ENCODE data around the gene MLXIPL.

The MLXIPL gene

DNA sequence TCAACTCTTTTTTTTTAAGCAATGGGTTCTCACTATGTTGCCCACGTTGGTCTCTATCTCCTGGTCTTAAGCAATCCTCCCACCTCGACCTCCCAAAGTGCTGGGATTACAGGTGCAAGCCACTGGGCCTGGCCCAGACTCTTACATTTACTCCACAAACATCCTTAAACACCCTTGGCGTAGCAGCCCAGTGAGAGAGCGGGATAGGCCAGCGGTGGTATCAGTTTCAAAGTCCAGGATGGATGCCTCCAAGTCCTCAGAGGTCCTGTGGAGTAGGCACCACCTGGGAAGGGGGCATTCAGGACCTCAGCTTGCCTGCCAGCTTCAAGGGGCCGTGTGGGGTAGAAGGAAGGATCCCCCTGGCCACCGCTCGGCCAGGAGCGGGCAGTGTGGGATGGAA lies 25.3 kb upstream of the MLXIPL start:
- Mint-ChIP-seq H3K4me3 (peak overlapping the region; percentile 47), H3K36me3 (no peaks in the 10 kb centered on the region), H3K27ac (no peak overlapping the region), H3K9me3 (ENCODE audit: low read depth) (no peaks in the 10 kb centered on the region), H3K27me3 (peaks cover 31% of the 10 kb centered on the region), H3K4me1 (ENCODE audit: low read depth) (peaks cover 7% of the 10 kb centered on the region)

DNA sequence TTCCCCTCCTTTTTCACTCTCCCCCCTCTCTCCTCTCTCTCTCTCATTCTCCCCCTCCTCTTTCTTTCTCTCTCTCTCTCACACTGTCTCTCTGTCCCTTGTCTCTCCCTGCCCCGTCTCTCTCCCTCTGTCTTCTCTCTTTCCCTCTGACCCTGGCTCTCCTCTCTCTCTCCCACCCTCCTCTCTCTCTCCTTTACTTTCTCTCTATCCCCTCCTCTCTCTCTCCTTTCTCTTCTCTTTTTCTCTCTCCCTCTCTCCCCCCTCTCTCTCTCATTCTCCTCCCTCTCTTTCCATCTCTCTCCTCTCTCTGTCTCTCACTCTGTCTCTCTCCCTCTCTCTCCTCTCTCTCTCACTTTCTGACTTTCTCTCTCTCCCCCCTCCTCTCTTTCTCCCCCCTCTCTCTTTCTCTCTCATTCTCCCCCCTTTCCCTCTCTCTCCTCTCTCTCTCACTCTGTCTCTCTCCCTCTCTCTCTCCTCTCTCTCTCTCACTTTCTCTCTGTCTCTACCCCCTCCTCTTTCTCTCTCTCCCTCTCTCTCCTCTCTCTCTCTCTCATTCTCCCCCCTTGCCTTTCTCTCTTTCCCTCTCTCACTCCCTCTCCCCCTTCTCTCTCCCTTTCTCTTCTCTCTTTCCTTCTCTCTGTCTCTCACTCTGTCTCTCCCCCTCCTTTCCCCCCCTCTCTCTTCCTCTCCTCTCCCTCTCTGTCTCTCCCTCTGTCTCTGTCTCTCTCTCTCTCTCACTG lies 24.4 kb upstream of the MLXIPL start:
- peaks cover 7% of the 10 kb centered on the region for H3K4me1 Mint-ChIP-seq (ENCODE audit: low read depth)
- H3K9me3 Mint-ChIP-seq (ENCODE audit: low read depth): no peaks in the 10 kb centered on the region
- H3K36me3 Mint-ChIP-seq: no peaks in the 10 kb centered on the region
- no peak overlapping the region for H3K27ac Mint-ChIP-seq
- peaks cover 31% of the 10 kb centered on the region for H3K27me3 Mint-ChIP-seq
- peak overlapping the region; percentile 69 for H3K4me3 Mint-ChIP-seq

DNA sequence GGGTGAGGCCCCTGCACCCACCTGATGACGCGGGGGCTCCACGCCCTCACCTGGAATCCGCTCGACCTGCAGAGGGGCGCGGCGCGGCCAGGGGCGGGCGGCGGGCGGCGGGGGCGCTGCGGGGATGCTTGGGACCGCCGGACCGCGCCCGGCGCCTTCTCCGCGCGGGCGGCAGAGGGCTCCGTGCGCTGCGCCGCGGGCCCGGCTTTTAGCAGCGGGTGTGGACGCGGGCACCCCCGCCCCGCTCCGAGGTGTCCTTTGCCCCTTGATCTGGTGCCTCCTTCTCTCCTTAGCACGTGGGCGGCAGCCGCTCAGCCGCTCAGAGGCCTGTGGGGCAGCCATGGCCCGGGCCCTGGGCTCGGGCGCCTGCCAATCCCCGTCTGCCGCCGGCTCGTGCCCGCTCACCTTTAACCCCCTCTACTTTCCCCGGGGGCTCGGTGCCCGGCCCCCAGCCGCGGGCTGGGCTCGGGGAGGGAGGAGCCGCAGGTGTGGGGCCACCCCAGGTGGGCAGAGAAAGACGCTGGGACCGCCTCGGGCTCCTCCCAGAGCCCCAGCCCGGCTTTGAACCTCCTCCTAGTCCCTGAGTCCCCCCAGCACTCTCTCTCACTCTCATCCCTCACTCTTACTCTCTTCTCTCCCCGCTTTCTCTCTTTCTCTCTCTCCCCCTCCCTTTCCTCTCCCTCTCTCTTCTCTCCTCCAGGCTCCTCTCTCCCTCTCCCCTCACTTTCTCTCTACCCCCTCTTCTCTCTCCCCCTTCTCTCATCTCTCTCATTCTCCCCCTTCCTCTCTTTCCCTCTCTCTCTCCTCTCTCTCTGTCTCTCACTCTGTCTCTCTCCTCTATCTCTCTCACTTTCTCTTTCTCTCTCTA lies 23.6 kb upstream of the MLXIPL start:
- peaks cover 29% of the 10 kb centered on the region for H3K27me3 Mint-ChIP-seq
- no peaks in the 10 kb centered on the region for H3K36me3 Mint-ChIP-seq
- H3K4me1 Mint-ChIP-seq (ENCODE audit: low read depth): peaks cover 7% of the 10 kb centered on the region
- H3K27ac Mint-ChIP-seq: no peak overlapping the region
- no peaks in the 10 kb centered on the region for H3K9me3 Mint-ChIP-seq (ENCODE audit: low read depth)
- H3K4me3 Mint-ChIP-seq: peak overlapping the region; percentile 69

DNA sequence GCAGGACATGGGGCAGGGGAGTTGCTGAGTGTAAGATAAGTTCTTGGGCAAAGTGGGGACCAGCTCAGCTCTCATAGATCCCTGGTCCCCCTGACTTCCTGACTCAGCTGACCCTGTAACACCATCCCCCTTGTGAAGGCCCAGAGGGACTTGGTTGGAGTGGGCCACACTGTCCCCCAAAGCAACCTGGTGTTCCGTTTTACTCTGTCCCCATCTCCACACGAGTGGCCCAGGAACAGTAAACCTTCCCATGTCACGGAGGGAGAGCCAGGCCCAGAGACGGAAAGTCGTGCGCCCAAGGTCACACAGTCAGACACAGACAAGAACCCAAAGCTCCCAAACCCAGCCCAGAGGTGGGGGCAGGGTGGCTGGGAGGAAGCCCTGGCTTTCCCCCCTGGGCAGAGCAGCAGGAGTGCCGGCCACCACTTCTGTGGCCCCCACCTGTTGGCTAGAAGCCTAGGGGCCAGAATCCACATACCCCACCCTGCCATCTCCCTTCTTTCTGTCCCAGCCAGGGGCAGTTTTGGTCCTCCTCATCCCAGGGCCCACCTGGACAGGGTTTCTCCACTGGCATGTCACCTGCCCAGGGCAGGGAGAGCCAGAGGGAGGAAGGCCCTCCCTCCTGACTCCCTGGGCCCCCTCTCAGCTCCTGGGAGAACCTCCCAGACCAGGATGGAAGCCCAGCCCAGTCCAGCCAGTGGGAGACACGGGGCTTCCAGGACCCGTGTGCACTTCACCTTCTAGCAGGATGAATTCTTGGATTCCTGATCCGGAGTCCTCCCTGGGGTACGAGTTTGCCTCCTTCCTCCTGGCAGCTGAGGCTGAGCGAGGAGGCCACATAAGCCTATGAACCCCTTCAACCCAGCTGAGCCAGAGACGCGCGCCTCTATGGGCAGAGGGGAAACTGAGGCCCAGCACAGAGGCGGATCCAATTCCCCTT lies 22.7 kb upstream of the MLXIPL start:
- Mint-ChIP-seq H3K27me3 (peaks cover 23% of the 10 kb centered on the region), H3K4me1 (ENCODE audit: low read depth) (peaks cover 7% of the 10 kb centered on the region), H3K27ac (no peak overlapping the region), H3K9me3 (ENCODE audit: low read depth) (no peaks in the 10 kb centered on the region), H3K36me3 (no peaks in the 10 kb centered on the region), H3K4me3 (peak overlapping the region; percentile 46)

DNA sequence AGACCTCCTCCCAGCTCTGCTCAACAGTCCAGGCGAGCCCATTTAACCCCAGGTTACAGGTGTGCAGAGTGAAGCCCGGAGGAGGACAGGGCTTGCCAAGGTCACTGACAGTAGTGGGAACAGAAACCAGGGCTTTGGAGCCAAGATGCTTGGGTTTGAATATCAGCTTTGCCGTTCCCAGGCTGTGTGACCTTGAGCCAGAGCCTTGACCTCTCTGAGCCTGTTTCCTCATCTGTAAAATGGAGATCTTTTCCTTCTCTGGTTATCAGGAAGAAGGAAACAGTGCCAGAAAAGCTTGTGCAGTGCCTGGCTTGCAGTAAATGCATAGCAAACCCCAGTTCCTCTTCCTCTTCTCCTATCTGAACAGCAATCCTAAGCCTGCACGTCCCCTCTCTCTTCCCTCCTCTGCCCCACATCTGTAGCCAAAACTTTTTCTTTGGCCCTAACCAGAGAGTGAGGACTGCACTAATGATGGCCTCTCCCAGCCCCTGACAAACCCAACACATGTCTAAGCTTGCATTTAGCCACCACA lies 21.4 kb upstream of the MLXIPL start:
- H3K27me3 Mint-ChIP-seq: peaks cover 21% of the 10 kb centered on the region
- no peaks in the 10 kb centered on the region for H3K9me3 Mint-ChIP-seq (ENCODE audit: low read depth)
- no peak overlapping the region for H3K27ac Mint-ChIP-seq
- H3K36me3 Mint-ChIP-seq: no peaks in the 10 kb centered on the region
- H3K4me1 Mint-ChIP-seq (ENCODE audit: low read depth): peaks cover 7% of the 10 kb centered on the region
- no peak overlapping the region for H3K4me3 Mint-ChIP-seq

DNA sequence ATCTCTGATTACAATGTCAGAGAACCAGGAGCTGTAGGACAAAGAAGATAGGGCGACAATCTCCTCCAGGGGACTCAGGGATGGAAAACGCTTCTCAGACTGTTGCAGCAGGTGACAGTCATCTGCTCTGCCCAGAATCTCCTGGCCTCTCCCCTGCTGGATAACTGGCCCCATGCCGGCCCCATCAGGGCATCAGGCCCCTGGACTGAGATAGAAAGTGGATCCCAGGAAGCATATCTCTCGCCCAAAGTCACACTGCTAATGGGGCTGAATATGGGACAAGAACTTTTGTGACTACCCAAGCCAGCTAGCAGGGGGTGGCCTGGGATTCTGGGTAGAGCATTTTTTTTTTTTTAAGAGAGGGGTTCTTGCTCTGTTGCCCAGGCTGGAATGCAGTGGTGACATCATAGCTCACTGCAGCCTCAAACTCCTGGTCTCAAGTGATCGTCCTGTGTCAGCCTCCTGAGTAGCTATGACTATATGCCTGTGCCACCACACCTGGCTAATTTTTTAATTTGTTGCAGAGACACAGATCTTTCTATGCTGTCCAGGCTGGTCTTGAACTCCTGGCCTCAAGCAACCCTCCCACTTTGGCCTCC lies 20.5 kb upstream of the MLXIPL start:
- Mint-ChIP-seq H3K4me1 (ENCODE audit: low read depth) (peaks cover 7% of the 10 kb centered on the region), H3K9me3 (ENCODE audit: low read depth) (no peaks in the 10 kb centered on the region), H3K36me3 (no peaks in the 10 kb centered on the region), H3K4me3 (no peak overlapping the region), H3K27ac (no peak overlapping the region), H3K27me3 (peaks cover 17% of the 10 kb centered on the region)

DNA sequence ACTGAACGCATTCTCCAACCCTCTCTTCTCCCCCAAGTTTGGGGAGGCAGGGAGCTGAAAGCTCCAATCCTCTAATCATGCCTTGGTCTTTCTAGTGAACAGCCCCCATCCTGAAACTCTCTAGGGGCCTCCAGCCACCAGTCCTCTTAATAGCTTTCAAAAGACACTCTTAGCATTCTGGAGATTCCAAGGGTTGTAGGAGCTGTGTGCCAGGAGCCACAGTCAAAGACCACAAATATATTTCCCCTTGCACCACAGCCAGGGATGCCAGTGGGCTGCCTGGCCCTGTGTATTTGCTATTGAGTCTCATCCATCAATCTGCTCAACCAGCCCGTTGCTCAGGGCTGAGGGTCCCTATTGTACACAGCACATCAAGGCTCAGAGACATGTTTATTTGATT lies 18.5 kb upstream of the MLXIPL start:
- H3K36me3 Mint-ChIP-seq: no peaks in the 10 kb centered on the region
- H3K9me3 Mint-ChIP-seq (ENCODE audit: low read depth): no peaks in the 10 kb centered on the region

DNA sequence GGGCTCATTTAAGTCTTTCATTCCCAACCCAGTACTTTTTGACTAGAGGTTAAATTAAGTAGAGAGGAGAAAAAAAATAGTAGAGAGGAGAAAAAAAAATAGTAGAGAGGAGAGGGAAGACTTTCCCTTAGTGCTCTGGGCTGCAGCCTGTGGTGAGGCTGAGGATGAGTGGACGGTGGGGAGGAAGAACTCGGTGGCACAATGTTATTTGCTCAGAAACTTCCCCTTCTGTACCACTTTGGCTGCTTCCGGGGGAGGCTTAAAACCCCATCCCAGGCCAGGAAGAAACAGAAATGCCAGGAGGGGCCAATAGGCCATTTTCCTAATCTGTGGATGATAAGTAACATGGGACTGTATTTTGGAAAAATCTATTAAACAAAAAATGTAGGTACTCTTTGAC lies 14.6 kb upstream of the MLXIPL start:
- Mint-ChIP-seq H3K27ac (no peak overlapping the region), H3K4me3 (no peak overlapping the region), H3K4me1 (ENCODE audit: low read depth) (peaks cover 2% of the 10 kb centered on the region), H3K9me3 (ENCODE audit: low read depth) (no peaks in the 10 kb centered on the region), H3K36me3 (no peaks in the 10 kb centered on the region), H3K27me3 (peaks cover 7% of the 10 kb centered on the region)

More for the DNA sequence above, 18.5 kb upstream of the MLXIPL start:
- Mint-ChIP-seq H3K27me3 (peaks cover 10% of the 10 kb centered on the region), H3K27ac (no peak overlapping the region), H3K4me1 (ENCODE audit: low read depth) (no peaks in the 10 kb centered on the region), H3K4me3 (no peak overlapping the region)

DNA sequence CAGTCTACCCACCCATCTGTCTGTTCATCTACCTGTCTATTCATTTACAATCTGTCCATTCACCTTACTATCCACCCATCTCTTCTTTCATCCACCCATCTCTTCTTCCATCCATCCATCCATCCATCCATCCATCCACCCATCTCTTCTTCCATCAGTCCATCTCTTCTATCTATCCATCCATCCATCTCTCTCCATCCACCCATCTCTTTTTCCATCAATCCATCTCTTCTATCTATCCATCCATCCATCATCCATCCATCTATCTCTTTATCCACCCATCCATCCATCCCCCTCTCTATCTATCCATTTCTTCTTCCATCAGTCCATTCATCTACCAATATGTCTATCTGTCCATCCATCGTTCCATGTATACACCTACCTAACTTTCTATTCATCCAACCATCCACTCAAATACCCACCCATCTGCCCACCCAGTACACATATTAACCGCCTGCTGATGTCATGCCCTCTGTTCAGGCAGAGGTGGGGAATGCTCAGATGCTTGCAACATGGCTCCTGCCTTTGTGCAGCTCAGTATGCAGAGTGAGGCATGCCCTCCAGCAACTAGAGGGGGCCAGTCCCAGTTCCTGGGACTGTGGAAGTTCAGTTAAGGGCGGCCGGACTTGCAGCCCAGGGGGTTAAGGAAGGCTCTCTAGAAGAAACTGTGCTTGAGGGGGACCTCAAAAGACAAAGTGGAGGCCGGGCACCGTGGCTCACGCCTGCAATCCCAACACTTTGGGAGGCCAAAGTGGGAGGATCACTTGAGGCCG lies 11.3 kb upstream of the MLXIPL start:
- Mint-ChIP-seq H3K27ac (no peak overlapping the region), H3K9me3 (ENCODE audit: low read depth) (no peaks in the 10 kb centered on the region), H3K36me3 (no peaks in the 10 kb centered on the region), H3K4me1 (ENCODE audit: low read depth) (peaks cover 2% of the 10 kb centered on the region), H3K4me3 (no peak overlapping the region), H3K27me3 (peaks cover 10% of the 10 kb centered on the region)

DNA sequence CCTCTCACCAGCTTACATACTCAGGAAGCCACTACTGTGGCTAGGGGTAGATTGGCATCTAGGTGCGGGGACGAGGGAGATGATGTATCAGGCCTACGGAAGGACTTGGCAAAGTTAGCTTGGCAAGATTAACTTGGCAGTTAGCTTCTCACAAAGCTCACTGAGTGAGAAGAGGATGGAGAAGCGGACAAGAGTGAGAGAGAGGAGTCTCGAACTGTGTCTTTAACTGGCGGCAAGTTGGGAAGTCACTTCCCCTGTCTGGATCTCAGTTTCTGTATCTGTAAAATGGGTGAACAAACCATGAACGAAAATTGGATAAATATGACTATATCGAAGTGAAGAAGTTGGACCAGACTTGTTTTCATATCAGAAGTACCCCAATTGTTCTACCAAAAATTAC lies 9.5 kb upstream of the MLXIPL start:
- peaks cover 15% of the 10 kb centered on the region for H3K27me3 Mint-ChIP-seq
- H3K4me3 Mint-ChIP-seq: no peak overlapping the region
- peaks cover 2% of the 10 kb centered on the region for H3K4me1 Mint-ChIP-seq (ENCODE audit: low read depth)
- no peak overlapping the region for H3K27ac Mint-ChIP-seq
- no peaks in the 10 kb centered on the region for H3K36me3 Mint-ChIP-seq
- H3K9me3 Mint-ChIP-seq (ENCODE audit: low read depth): no peaks in the 10 kb centered on the region

DNA sequence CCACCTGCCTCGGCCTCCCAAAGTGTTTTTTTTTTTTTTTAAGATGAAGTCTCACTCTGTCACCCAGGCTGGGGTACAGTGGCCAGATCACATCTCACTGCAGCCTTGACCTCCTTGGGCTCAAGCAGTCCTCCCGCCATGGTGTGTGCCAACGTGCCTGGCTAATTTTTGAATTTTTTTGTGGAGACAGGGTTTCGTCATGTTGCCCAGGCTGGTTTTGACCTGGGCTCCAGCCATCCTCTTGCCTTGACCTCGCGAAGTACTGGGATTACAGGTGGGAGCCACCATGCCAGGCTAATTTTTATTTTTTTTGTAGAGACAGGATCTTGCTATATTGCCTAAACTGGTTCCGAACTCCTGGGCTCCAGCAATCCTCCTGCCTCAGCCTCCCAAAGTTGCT lies 9.0 kb upstream of the MLXIPL start:
- H3K27me3 Mint-ChIP-seq: peaks cover 19% of the 10 kb centered on the region
- no peak overlapping the region for H3K4me3 Mint-ChIP-seq
- H3K36me3 Mint-ChIP-seq: no peaks in the 10 kb centered on the region
- peaks cover 2% of the 10 kb centered on the region for H3K4me1 Mint-ChIP-seq (ENCODE audit: low read depth)
- H3K27ac Mint-ChIP-seq: no peak overlapping the region
- H3K9me3 Mint-ChIP-seq (ENCODE audit: low read depth): no peaks in the 10 kb centered on the region

DNA sequence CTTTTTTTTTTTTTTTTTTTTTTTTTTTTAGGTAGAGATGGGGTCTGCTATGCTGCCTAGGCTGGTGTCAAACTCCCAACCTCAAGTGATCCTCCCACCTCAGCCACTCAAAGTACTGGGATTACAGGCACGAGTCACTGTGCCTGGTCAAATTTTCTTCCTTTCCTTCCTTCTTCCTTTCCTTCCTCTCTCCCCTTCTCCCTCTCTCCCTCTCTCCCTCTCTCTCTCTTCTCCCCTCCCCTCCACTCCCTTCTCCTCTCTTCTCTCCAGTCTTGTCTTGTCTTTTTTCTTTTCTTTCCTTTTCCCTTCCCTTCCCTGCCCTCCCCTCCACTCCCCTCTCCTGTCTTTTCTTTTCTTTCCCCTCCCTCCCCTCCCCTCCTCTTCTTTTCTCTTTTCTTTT lies 7.2 kb upstream of the MLXIPL start:
- Mint-ChIP-seq H3K4me3 (no peak overlapping the region), H3K9me3 (ENCODE audit: low read depth) (no peaks in the 10 kb centered on the region), H3K27ac (no peak overlapping the region), H3K4me1 (ENCODE audit: low read depth) (peaks cover 2% of the 10 kb centered on the region), H3K36me3 (no peaks in the 10 kb centered on the region), H3K27me3 (peaks cover 26% of the 10 kb centered on the region)

DNA sequence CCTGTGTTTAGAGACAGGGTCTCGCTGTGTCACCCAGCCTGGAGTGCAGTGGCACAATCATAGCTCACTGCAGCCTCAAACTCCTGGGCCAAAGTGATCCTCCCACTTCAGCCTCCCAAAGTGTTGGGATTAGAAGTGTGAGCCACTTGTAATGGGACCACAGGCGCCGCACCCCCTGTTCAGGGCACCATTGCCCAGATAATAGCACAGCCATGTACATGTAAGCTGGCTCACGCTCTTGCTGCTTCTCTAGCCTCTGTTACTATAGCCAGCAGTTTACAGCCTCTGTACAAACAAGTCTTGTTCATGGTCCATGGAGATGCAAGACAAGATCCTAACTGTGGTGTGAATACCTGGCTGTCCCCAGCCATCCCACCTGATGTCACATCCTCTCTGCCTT lies 4.2 kb upstream of the MLXIPL start:
- Mint-ChIP-seq H3K9me3 (ENCODE audit: low read depth) (no peaks in the 10 kb centered on the region), H3K4me3 (no peak overlapping the region), H3K27ac (no peak overlapping the region), H3K36me3 (no peaks in the 10 kb centered on the region), H3K4me1 (ENCODE audit: low read depth) (peaks cover 5% of the 10 kb centered on the region), H3K27me3 (peaks cover 28% of the 10 kb centered on the region)

DNA sequence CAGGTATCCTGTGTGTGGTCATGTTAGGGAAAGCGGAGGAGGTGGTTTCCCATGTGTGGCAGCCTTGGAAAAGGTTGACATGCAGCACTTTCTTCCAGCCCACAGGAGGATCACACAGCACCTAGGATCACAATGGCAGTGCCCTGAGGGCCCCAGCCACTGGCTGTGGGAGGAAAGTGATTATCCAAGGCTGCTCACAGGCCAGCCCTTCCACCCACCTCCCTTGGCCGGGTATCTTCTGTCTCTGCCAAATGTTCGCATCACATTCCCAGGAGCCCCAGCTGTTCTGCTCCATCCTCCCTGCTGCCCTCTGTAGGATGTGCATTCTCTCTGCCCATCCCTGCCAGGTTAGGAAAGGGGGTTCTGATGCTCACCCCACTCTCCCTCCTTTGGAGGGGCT lies 2.5 kb upstream of the MLXIPL start:
- Mint-ChIP-seq H3K4me3 (no peak overlapping the region), H3K9me3 (ENCODE audit: low read depth) (no peaks in the 10 kb centered on the region), H3K27ac (no peak overlapping the region), H3K36me3 (no peaks in the 10 kb centered on the region), H3K27me3 (peaks cover 25% of the 10 kb centered on the region), H3K4me1 (ENCODE audit: low read depth) (peaks cover 7% of the 10 kb centered on the region)

All from activated naive CD8-positive, alpha-beta T cell (primary cell).